COLO668 (cell line): ENCODE data around the gene RTF2.

Experiments
- DNase-seq: peaks from one replicate; lab custom pipeline; 2025; ENCODE audit not compliant: unreplicated experiment; lab: John Stamatoyannopoulos, UW

RTF2 gene

GRCh38 chr20:56468316-56469076, at the start of gene RTF2:
RTF2 (plus strand) TSS chr20:56468627; CDS start chr20:56468698, 71 bp downstream.
- DNase-seq: peak; percentile 96

GRCh38 chr20:56420028-56420427, 48.4 kb upstream of the RTF2 start:
- DNase-seq: no peak

GRCh38 chr20:56420940-56421688, 47.3 kb upstream of the RTF2 start:
- no peak for DNase-seq

- no peak for DNase-seq
Observed at GRCh38 chr20:56422076-56422823, 46.2 kb upstream of the RTF2 start.

GRCh38 chr20:56422824-56423189, 45.6 kb upstream of the RTF2 start:
- no peak for DNase-seq

GRCh38 chr20:56423211-56423610, 45.2 kb upstream of the RTF2 start:
- DNase-seq: no peak

GRCh38 chr20:56423886-56424285, 44.5 kb upstream of the RTF2 start:
- DNase-seq: no peak

- no peak for DNase-seq
Observed at GRCh38 chr20:56424931-56425330, 43.5 kb upstream of the RTF2 start.

GRCh38 chr20:56426026-56426425, 42.4 kb upstream of the RTF2 start:
- DNase-seq: no peak

- DNase-seq: no peak
Observed at GRCh38 chr20:56426926-56427325, 41.5 kb upstream of the RTF2 start.

GRCh38 chr20:56427797-56428196, 40.6 kb upstream of the RTF2 start:
- DNase-seq: no peak

- no peak for DNase-seq
Observed at GRCh38 chr20:56428410-56428809, 40.0 kb upstream of the RTF2 start.

- DNase-seq: no peak
Observed at GRCh38 chr20:56428881-56429280, 39.5 kb upstream of the RTF2 start.

GRCh38 chr20:56429502-56429901, 38.9 kb upstream of the RTF2 start:
- DNase-seq: no peak

- no peak for DNase-seq
Observed at GRCh38 chr20:56429941-56430340, 38.5 kb upstream of the RTF2 start.

- DNase-seq: no peak
Observed at GRCh38 chr20:56430461-56430860, 38.0 kb upstream of the RTF2 start.

- no peak for DNase-seq
Observed at GRCh38 chr20:56430957-56431356, 37.5 kb upstream of the RTF2 start.

GRCh38 chr20:56431471-56431870, 37.0 kb upstream of the RTF2 start:
- no peak for DNase-seq

- no peak for DNase-seq
Observed at GRCh38 chr20:56433221-56433879, 35.1 kb upstream of the RTF2 start.

GRCh38 chr20:56433880-56434255, 34.6 kb upstream of the RTF2 start:
- DNase-seq: no peak

- DNase-seq: no peak
Observed at GRCh38 chr20:56437196-56437960, 31.0 kb upstream of the RTF2 start.
